NCI-H1105 (cell line): ENCODE results near the gene AIPL1.

ENCODE experiments used
- DNase-seq: peaks from one replicate; lab custom pipeline; 2025; lab: John Stamatoyannopoulos, UW

Gene AIPL1

GRCh38 chr17:6449307-6449706 lies 14.4 kb upstream of the AIPL1 start:
- no peak for DNase-seq

- DNase-seq: no peak
These were observed 13.6 kb upstream of the AIPL1 start for GRCh38 chr17:6448473-6448872.

- DNase-seq: no peak
These were observed 11.7 kb upstream of the AIPL1 start for GRCh38 chr17:6446516-6447100.

- DNase-seq: no peak
These were observed 9.8 kb upstream of the AIPL1 start for GRCh38 chr17:6444571-6445335.

- DNase-seq: peak; percentile 99
These were observed 9.0 kb upstream of the AIPL1 start, which contains the start of gene PIMREG for GRCh38 chr17:6443692-6444570. Gene PIMREG (plus strand): TSS chr17:6444455. CDS start chr17:6445111, 656 bp downstream.

- no peak for DNase-seq
These were observed 7.9 kb upstream of the AIPL1 start for GRCh38 chr17:6442775-6443174.

- DNase-seq: no peak
These were observed 5.0 kb upstream of the AIPL1 start for GRCh38 chr17:6439951-6440350.

- no peak for DNase-seq
These were observed 3.0 kb upstream of the AIPL1 start for GRCh38 chr17:6437956-6438355.

- DNase-seq: peak; percentile 15
These were observed 2.5 kb upstream of the AIPL1 start for GRCh38 chr17:6437466-6437865.

- DNase-seq: peak; percentile 58
These were observed 1.0 kb upstream of the AIPL1 start for GRCh38 chr17:6435968-6436367.

GRCh38 chr17:6430769-6431168 lies 4.2 kb downstream of the AIPL1 start:
- no peak for DNase-seq

GRCh38 chr17:6429266-6429665 lies 5.7 kb downstream of the AIPL1 start:
- no peak for DNase-seq

- DNase-seq: no peak
These were observed 6.5 kb downstream of the AIPL1 start for GRCh38 chr17:6428207-6428965.

- DNase-seq: no peak
These were observed 7.6 kb downstream of the AIPL1 start for GRCh38 chr17:6427279-6427781.

- DNase-seq: no peak
These were observed 8.4 kb downstream of the AIPL1 start for GRCh38 chr17:6426356-6427101.

GRCh38 chr17:6425407-6425806 lies 9.5 kb downstream of the AIPL1 start:
- no peak for DNase-seq

GRCh38 chr17:6423931-6424330 lies 11.0 kb downstream of the AIPL1 start:
- no peak for DNase-seq

- DNase-seq: no peak
These were observed 12.2 kb downstream of the AIPL1 start for GRCh38 chr17:6422654-6423241.

GRCh38 chr17:6421700-6422604 lies 13.0 kb downstream of the AIPL1 start:
- peak; percentile 76 for DNase-seq
